Panc1 (cell line): ENCODE results near the gene AKAP6. TPM values are rescaled to one million over a fixed set of nuclear protein-coding genes. Genes with fewer than 3 reads are reported as not detected.

ENCODE experiments used
- ATAC-seq: fragments of 200-7000 bp; cut with Tn5 transposase; 2 replicates; pipeline ENCODE4 v1.9.1; 2020; ENCODE audit warnings: mild to moderate bottlenecking, moderate library complexity
- BruUV-seq: library from RNA; stranded (reverse); fragments of 400-500 nt; replicated peaks from 2 replicates; lab custom pipeline; 2021; lab: Mats Ljungman, UMichigan
- CTCF ChIA-PET: fragments of 300-600 bp; sonication (Branson Sonifier 250); formaldehyde crosslinking; loops from one replicate; lab custom pipeline; 2022; ENCODE audit warnings: antibody characterized with exemption; lab: Charles Lee
- POLR2A ChIA-PET: fragments of 300-600 bp; sonication (Branson Sonifier 250); formaldehyde crosslinking; loops from one replicate; lab custom pipeline; 2022; ENCODE audit warnings: antibody characterized with exemption; lab: Charles Lee
- DNase-seq: peaks from one replicate; pipeline ENCODE4 v3.0.0-alpha.2; 2010; ENCODE audit warnings: low read depth, low spot score
- H3K27ac ChIP-seq: 2 replicates; pipeline ENCODE4 v1.5.1; 2011; ENCODE audit warnings: mild to moderate bottlenecking, low read length, inconsistent platforms
- H3K27me3 ChIP-seq: fragments of 200-500 bp; sonication (Bioruptor generic); 2 replicates; pipeline ENCODE4 v1.6.0; 2014; ENCODE audit warnings: low read length, inconsistent platforms; ENCODE audit not compliant: control insufficient read depth, insufficient read depth
- H3K36me3 ChIP-seq: fragments of 200-500 bp; sonication (Bioruptor generic); 2 replicates; pipeline ENCODE4 v1.5.1; 2014; ENCODE audit warnings: inconsistent platforms, mild to moderate bottlenecking, low read length, moderate library complexity; ENCODE audit not compliant: control insufficient read depth, insufficient read depth
- H3K4me1 ChIP-seq: 2 replicates; pipeline ENCODE4 v1.5.1; 2011; ENCODE audit warnings: inconsistent platforms, mild to moderate bottlenecking, low read length, moderate library complexity; ENCODE audit not compliant: control insufficient read depth, insufficient read depth
- H3K4me3 ChIP-seq, 2 experiments: 2 replicates each; pipeline ENCODE4 v1.5.1; 2011 to 2012; ENCODE audit warnings: low read depth in 2 of 2, low read length in 2 of 2, mild to moderate bottlenecking in 2 of 2, inconsistent platforms in 1 of 2, moderate library complexity in 1 of 2
- H3K9me3 ChIP-seq: fragments of 200-500 bp; sonication (Bioruptor generic); 2 replicates; pipeline ENCODE4 v1.5.1; 2014; ENCODE audit warnings: low read depth, mild to moderate bottlenecking, inconsistent platforms, low read length, moderate library complexity; ENCODE audit not compliant: control insufficient read depth, insufficient read depth
- POLR2AphosphoS5 ChIP-seq: IDR thresholded peaks from 2 replicates; pipeline ENCODE4 v1.6.1; 2012; ENCODE audit warnings: mild to moderate bottlenecking, low read depth, low read length, moderate library complexity
- SIN3A ChIP-seq: IDR thresholded peaks from 2 replicates; pipeline ENCODE4 v1.6.1; 2012; ENCODE audit warnings: low read depth, mild to moderate bottlenecking, low read length, moderate library complexity, borderline replicate concordance; ENCODE audit not compliant: insufficient read depth
- TCF7L2 ChIP-seq: IDR thresholded peaks from 2 replicates; pipeline ENCODE4 v1.6.1; 2011; ENCODE audit warnings: mild to moderate bottlenecking, low read depth, low read length, inconsistent platforms
- in situ Hi-C: cut with HindIII; loops from 2 replicates; pipeline ENCODE4 v1.10.0; 2016; ENCODE audit warnings: low sequenced_read_pairs, low pct_unique_long_range_greater_than_20kb
- intact Hi-C: fragments of 100-400 bp; cut with micrococcal nuclease; formaldehyde crosslinking; loops from one replicate; pipeline ENCODE4 v1.10.0; 2022; ENCODE audit not compliant: unreplicated experiment
- total RNA-seq: library from RNA; stranded (reverse); gene quantifications from one replicate; pipeline ENCODE4 v1.2.1, GENCODE V29; 2021; ENCODE audit not compliant: unreplicated experiment
- TF ChIP-seq, protein P1 (sequence below), 2 experiments: IDR thresholded peaks; 2 replicates each; pipeline ENCODE4 v1.6.1; 2011 to 2012; ENCODE audit warnings: low read depth in 2 of 2, control low read depth in 1 of 2, low read length in 1 of 2, mild to moderate bottlenecking in 1 of 2, moderate library complexity in 1 of 2; ENCODE audit not compliant: insufficient read depth in 1 of 2
- TF ChIP-seq, protein P2 (sequence below): fragments of 450-650 bp; IDR thresholded peaks from 2 replicates; pipeline ENCODE4 v1.5.1; 2017; ENCODE audit warnings: mild to moderate bottlenecking

The AKAP6 gene
- total RNA-seq, 1 experiment from 2014 or later, result 0.82 TPM

DNA sequence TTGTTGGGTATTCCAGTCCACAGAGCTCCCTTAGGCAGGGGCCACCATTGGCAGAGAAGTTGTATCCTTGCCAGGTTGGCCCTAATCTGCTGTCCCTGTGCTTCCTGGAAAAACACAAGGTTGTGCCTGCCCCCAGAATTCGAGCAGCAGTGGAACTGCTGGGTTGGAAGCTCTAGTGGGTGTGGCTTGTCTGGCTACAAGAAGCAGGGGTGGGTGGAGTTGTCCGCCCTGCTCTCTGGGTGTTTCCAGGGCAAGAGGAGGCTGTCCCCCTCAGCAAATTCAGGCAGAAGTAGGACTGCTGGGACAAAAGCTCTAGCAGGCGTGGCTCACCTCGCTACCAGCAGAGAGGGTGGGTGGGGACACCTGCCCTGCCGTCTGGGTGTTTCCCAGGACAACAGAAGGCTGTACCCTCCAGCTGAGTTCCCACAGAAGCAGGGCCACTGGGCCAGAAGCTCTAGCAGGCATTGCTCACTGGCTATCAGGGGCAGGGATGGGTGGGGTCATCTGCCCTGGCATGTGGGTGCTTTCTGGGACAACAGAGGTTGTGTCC, 536.8 kb downstream of the AKAP6 start:
- ChIA-PET CTCF (no interaction called here), POLR2A (no interaction called here)
- Histone ChIP-seq H3K9me3 (no peaks in the 10 kb centered on the region), H3K4me3 (no peak overlapping the region), H3K27me3 (no peaks in the 10 kb centered on the region), H3K4me1 (no peaks in the 10 kb centered on the region), H3K27ac (no peak overlapping the region), H3K36me3 (no peaks in the 10 kb centered on the region)
- DNase-seq (no peak), ATAC-seq (no peak)
- BruUV-seq, result no TSS peak
- in situ Hi-C loops (no loop called here), intact Hi-C loops (no loop called here)
- TF ChIP-seq POLR2AphosphoS5 (no peak), SIN3A (no peak), TCF7L2 (no peak)
- TF ChIP-seq, protein P1, sequence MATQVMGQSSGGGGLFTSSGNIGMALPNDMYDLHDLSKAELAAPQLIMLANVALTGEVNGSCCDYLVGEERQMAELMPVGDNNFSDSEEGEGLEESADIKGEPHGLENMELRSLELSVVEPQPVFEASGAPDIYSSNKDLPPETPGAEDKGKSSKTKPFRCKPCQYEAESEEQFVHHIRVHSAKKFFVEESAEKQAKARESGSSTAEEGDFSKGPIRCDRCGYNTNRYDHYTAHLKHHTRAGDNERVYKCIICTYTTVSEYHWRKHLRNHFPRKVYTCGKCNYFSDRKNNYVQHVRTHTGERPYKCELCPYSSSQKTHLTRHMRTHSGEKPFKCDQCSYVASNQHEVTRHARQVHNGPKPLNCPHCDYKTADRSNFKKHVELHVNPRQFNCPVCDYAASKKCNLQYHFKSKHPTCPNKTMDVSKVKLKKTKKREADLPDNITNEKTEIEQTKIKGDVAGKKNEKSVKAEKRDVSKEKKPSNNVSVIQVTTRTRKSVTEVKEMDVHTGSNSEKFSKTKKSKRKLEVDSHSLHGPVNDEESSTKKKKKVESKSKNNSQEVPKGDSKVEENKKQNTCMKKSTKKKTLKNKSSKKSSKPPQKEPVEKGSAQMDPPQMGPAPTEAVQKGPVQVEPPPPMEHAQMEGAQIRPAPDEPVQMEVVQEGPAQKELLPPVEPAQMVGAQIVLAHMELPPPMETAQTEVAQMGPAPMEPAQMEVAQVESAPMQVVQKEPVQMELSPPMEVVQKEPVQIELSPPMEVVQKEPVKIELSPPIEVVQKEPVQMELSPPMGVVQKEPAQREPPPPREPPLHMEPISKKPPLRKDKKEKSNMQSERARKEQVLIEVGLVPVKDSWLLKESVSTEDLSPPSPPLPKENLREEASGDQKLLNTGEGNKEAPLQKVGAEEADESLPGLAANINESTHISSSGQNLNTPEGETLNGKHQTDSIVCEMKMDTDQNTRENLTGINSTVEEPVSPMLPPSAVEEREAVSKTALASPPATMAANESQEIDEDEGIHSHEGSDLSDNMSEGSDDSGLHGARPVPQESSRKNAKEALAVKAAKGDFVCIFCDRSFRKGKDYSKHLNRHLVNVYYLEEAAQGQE (IDR thresholded peaks at IDR 0.05; ENCODE audit: insufficient read depth in 1 of 2, low read depth in 2 of 2, low read length in 1 of 2), result no peak
- TF ChIP-seq, protein P2, sequence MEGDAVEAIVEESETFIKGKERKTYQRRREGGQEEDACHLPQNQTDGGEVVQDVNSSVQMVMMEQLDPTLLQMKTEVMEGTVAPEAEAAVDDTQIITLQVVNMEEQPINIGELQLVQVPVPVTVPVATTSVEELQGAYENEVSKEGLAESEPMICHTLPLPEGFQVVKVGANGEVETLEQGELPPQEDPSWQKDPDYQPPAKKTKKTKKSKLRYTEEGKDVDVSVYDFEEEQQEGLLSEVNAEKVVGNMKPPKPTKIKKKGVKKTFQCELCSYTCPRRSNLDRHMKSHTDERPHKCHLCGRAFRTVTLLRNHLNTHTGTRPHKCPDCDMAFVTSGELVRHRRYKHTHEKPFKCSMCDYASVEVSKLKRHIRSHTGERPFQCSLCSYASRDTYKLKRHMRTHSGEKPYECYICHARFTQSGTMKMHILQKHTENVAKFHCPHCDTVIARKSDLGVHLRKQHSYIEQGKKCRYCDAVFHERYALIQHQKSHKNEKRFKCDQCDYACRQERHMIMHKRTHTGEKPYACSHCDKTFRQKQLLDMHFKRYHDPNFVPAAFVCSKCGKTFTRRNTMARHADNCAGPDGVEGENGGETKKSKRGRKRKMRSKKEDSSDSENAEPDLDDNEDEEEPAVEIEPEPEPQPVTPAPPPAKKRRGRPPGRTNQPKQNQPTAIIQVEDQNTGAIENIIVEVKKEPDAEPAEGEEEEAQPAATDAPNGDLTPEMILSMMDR, result no peak

DNA sequence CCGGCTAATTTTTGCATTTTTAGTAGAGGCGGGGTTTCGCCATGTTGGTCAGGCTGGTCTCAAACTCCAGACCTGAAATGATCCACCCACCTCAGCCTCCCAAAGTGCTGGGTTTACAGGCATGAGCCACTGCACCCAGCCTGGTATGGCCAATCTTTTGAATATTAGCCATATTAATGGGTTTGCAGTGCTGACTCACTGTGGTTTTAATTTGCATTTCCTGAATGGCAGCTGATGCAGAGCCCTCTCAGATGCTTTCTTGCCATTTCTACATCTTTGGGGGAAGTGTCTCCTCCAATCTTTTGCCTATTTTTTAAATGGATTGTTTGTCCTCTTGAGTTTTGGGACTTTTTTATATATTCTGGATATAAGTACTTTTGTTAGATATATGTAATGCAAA, 554.1 kb downstream of the AKAP6 start:
- Histone ChIP-seq H3K36me3 (no peaks in the 10 kb centered on the region), H3K4me1 (no peaks in the 10 kb centered on the region), H3K27me3 (no peaks in the 10 kb centered on the region), H3K27ac (no peak overlapping the region), H3K9me3 (no peaks in the 10 kb centered on the region), H3K4me3 (no peak overlapping the region)
- ChIA-PET POLR2A (no interaction called here), CTCF (no interaction called here)
- intact Hi-C loops, result no loop called here
- BruUV-seq, result no TSS peak
- DNase-seq (no peak), ATAC-seq (no peak)
- TF ChIP-seq, protein P2, result no peak
- TF ChIP-seq SIN3A (no peak), TCF7L2 (no peak), POLR2AphosphoS5 (no peak)
- TF ChIP-seq, protein P1 (IDR thresholded peaks at IDR 0.05; ENCODE audit: insufficient read depth in 1 of 2, low read depth in 2 of 2, low read length in 1 of 2), result no peak
- in situ Hi-C loops, result no loop called here
